Measurements from ENCODE around the gene OR1E2.

DNA sequence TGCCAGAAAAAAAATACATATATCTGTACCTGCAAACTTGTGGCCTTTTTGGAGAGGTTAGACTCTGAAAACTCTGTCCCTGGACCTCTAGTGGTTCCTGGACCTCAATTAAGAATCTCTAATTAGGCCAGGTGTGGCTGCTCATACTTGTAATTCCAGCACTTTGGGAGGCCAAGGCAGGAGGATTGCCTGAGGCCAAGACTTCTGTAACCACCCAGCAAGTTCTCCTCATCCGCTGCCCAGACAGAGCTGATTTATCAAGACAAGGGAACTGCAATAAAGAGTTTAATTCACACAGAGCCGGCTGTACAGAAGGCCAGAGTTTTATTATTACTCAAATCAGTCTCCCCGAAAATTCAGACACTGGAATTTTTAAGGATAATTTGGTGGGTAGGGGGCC, 46.3 kb upstream of the OR1E2 start:
- TF ChIP-seq, protein P1, sequence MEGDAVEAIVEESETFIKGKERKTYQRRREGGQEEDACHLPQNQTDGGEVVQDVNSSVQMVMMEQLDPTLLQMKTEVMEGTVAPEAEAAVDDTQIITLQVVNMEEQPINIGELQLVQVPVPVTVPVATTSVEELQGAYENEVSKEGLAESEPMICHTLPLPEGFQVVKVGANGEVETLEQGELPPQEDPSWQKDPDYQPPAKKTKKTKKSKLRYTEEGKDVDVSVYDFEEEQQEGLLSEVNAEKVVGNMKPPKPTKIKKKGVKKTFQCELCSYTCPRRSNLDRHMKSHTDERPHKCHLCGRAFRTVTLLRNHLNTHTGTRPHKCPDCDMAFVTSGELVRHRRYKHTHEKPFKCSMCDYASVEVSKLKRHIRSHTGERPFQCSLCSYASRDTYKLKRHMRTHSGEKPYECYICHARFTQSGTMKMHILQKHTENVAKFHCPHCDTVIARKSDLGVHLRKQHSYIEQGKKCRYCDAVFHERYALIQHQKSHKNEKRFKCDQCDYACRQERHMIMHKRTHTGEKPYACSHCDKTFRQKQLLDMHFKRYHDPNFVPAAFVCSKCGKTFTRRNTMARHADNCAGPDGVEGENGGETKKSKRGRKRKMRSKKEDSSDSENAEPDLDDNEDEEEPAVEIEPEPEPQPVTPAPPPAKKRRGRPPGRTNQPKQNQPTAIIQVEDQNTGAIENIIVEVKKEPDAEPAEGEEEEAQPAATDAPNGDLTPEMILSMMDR (conservative IDR thresholded peaks at IDR 0.05): no peak
- no peak for TF ChIP-seq EZH2 (IDR thresholded peaks at IDR 0.05; ENCODE audit: low read depth)
